CD4-positive, alpha-beta T cell (primary cell): ENCODE data around the gene PLEKHA5. TPM values are rescaled to one million over a fixed set of nuclear protein-coding genes. Genes with fewer than 3 reads are reported as not detected.

Experiments
- ATAC-seq: fragments of 200-7000 bp; cut with Tn5 transposase; one replicate; pipeline ENCODE4 v1.10.0; 2022; ENCODE audit warnings: mild to moderate bottlenecking; ENCODE audit not compliant: poor library complexity
- CTCF ChIA-PET: fragments of 350-600 bp; sonication (Branson Sonifier 250); formaldehyde crosslinking; loops from one replicate; lab custom pipeline; 2021; ENCODE audit warnings: antibody characterized with exemption, inconsistent platforms; lab: Charles Lee
- POLR2A ChIA-PET: fragments of 350-600 bp; sonication (Branson Sonifier 250); formaldehyde crosslinking; loops from one replicate; lab custom pipeline; 2021; ENCODE audit warnings: antibody characterized with exemption, inconsistent platforms; lab: Charles Lee
- DNase-seq, 14 experiments: peaks; one replicate each; pipeline ENCODE4 v3.0.0-alpha.2; 2013 to 2020; ENCODE audit warnings: mixed read lengths in 2 of 14
- H3K27ac ChIP-seq, 2 donors: one replicate each; pipeline versions ENCODE4 v1.5.1 to v1.7.0; 2013; ENCODE audit warnings: low read length in 2 of 2, low read depth in 1 of 2, mild to moderate bottlenecking in 1 of 2
- H3K27me3 ChIP-seq, 2 experiments: 1 replicate in 1 of 2; 2 replicates in 1 of 2; pipeline versions ENCODE4 v1.6.1 to v1.7.0; 2013; ENCODE audit warnings: low read length in 2 of 2, control low read depth in 1 of 2, mild to moderate bottlenecking in 1 of 2, moderate library complexity in 1 of 2; ENCODE audit not compliant: insufficient read depth in 2 of 2, control insufficient read depth in 1 of 2
- H3K36me3 ChIP-seq: one replicate; pipeline ENCODE4 v1.6.1; 2013; ENCODE audit warnings: low read length, control low read depth; ENCODE audit not compliant: insufficient read depth
- H3K4me1 ChIP-seq: one replicate; pipeline ENCODE4 v1.6.1; 2013; ENCODE audit warnings: low read length, control low read depth; ENCODE audit not compliant: insufficient read depth
- H3K4me3 ChIP-seq: one replicate; pipeline ENCODE4 v1.5.1; 2013; ENCODE audit warnings: mild to moderate bottlenecking, low read length, moderate library complexity
- H3K9me3 ChIP-seq, 2 experiments: 1 replicate in 1 of 2; 2 replicates in 1 of 2; pipeline versions ENCODE4 v1.6.1 to v1.7.0; 2013; ENCODE audit warnings: low read length in 2 of 2, mild to moderate bottlenecking in 2 of 2, control low read depth in 1 of 2, moderate library complexity in 1 of 2; ENCODE audit not compliant: control insufficient read depth in 1 of 2, insufficient read depth in 1 of 2
- H3K27ac Mint-ChIP-seq: one replicate; pipeline ENCODE4 v1.8.0; 2020; ENCODE audit warnings: mixed read lengths
- H3K27me3 Mint-ChIP-seq: one replicate; pipeline ENCODE4 v1.8.0; 2021; ENCODE audit warnings: mixed read lengths
- H3K36me3 Mint-ChIP-seq: one replicate; pipeline ENCODE4 v1.8.0; 2021; ENCODE audit warnings: low read depth, mixed read lengths
- H3K4me1 Mint-ChIP-seq: one replicate; pipeline ENCODE4 v1.8.0; 2021; ENCODE audit warnings: low read depth, mixed read lengths
- H3K4me3 Mint-ChIP-seq: one replicate; pipeline ENCODE4 v1.8.0; 2020; ENCODE audit warnings: mild to moderate bottlenecking, mixed read lengths
- H3K9me3 Mint-ChIP-seq: one replicate; pipeline ENCODE4 v1.8.0; 2020; ENCODE audit warnings: mixed read lengths
- intact Hi-C, 2 experiments: fragments of 100-400 bp; cut with DNase I in 1 of 2; cut with micrococcal nuclease in 1 of 2; formaldehyde crosslinking; loops; one replicate each; pipeline versions ENCODE4 v1.15.1 to v1.9.0; 2023 to 2025; cut with DNase I, micrococcal nuclease
- total RNA-seq, 174 experiments: library from RNA in 2 of 174; stranded (reverse) in 2 of 174; gene quantifications; one replicate each; pipeline ENCODE4 v1.2.3 and lab custom pipeline; 2021 to 2026
- TF ChIP-seq, protein P1 (sequence below): fragments of 200-600 bp; IDR thresholded peaks from one replicate; pipeline ENCODE4 v1.8.0; 2022; ENCODE audit warnings: antibody characterized with exemption, mild to moderate bottlenecking

PLEKHA5 gene
- total RNA-seq, 2 experiments from 2014 or later = 4.5 to 5.4 TPM

DNA sequence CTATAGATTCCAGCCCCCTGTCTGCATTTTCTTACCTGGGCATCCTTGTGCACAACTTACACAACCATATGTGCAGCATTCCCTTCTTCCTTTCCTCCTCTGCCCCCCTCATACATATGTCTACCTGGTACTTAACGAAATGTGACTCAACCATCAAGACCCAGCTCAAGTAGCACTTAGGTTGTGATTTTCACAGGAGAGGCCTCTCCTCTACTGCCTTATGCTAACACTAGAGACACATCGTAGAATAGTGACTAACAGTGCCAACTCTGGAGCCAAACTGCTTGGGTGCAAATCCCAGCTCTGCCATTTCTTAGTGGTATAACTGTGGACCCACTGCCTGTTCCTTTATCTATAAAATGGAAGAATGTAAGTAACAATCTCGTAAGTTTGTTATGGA is 24.1 kb upstream of the PLEKHA5 start:
- Mint-ChIP-seq H3K4me3 (no peak overlapping the region), H3K27me3 (peaks cover 4% of the 10 kb centered on the region), H3K9me3 (no peaks in the 10 kb centered on the region), H3K4me1 (no peaks in the 10 kb centered on the region), H3K36me3 (no peaks in the 10 kb centered on the region), H3K27ac (no peak overlapping the region)
- Histone ChIP-seq H3K9me3 (no peaks in the 10 kb centered on the region), H3K4me1 (no peaks in the 10 kb centered on the region), H3K27ac (no peak overlapping the region), H3K4me3 (no peak overlapping the region), H3K27me3 (no peaks in the 10 kb centered on the region), H3K36me3 (no peaks in the 10 kb centered on the region)
- intact Hi-C loops = loop anchor here in 1 of 2 experiments (10.0 kb wide), 1 partner anchor 61 kb away; no protein-coding TSS in a partner anchor
- TF ChIP-seq, protein P1, sequence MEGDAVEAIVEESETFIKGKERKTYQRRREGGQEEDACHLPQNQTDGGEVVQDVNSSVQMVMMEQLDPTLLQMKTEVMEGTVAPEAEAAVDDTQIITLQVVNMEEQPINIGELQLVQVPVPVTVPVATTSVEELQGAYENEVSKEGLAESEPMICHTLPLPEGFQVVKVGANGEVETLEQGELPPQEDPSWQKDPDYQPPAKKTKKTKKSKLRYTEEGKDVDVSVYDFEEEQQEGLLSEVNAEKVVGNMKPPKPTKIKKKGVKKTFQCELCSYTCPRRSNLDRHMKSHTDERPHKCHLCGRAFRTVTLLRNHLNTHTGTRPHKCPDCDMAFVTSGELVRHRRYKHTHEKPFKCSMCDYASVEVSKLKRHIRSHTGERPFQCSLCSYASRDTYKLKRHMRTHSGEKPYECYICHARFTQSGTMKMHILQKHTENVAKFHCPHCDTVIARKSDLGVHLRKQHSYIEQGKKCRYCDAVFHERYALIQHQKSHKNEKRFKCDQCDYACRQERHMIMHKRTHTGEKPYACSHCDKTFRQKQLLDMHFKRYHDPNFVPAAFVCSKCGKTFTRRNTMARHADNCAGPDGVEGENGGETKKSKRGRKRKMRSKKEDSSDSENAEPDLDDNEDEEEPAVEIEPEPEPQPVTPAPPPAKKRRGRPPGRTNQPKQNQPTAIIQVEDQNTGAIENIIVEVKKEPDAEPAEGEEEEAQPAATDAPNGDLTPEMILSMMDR = no peak
- ATAC-seq = no peak
- no peak for DNase-seq
- CTCF ChIA-PET = no interaction called here
- POLR2A ChIA-PET = no interaction called here

GRCh38 chr12:19107750-19108149 is 21.8 kb upstream of the PLEKHA5 start:
- DNase-seq (no peak), ATAC-seq (no peak)
- TF ChIP-seq, protein P1 = no peak
- ChIA-PET CTCF (no interaction called here), POLR2A (no interaction called here)
- intact Hi-C loops = loop anchor here in 1 of 2 experiments (10.0 kb wide), 1 partner anchor 63 kb away; no protein-coding TSS in a partner anchor
- no peak overlapping the region for H3K27ac ChIP-seq
- no peaks in the 10 kb centered on the region for H3K9me3 Mint-ChIP-seq
- H3K4me3 Mint-ChIP-seq = no peak overlapping the region
- H3K27ac Mint-ChIP-seq = no peak overlapping the region
- H3K36me3 ChIP-seq = no peaks in the 10 kb centered on the region
- H3K4me3 ChIP-seq = no peak overlapping the region
- H3K9me3 ChIP-seq = peaks cover 0 to 4% of the 10 kb centered on the region in 2 experiments
- no peaks in the 10 kb centered on the region for H3K4me1 Mint-ChIP-seq
- H3K36me3 Mint-ChIP-seq = no peaks in the 10 kb centered on the region
- no peaks in the 10 kb centered on the region for H3K4me1 ChIP-seq
- H3K27me3 ChIP-seq = no peaks in the 10 kb centered on the region
- no peaks in the 10 kb centered on the region for H3K27me3 Mint-ChIP-seq

- ATAC-seq = no peak
- H3K27me3 ChIP-seq = no peaks in the 10 kb centered on the region
- no peaks in the 10 kb centered on the region for H3K36me3 ChIP-seq
- no peaks in the 10 kb centered on the region for H3K36me3 Mint-ChIP-seq
- DNase-seq = no peak
- no peak overlapping the region for H3K27ac Mint-ChIP-seq
- H3K4me1 Mint-ChIP-seq = no peaks in the 10 kb centered on the region
- intact Hi-C loops = loop anchor here in 1 of 2 experiments (5.0 kb wide), 1 partner anchor 437 kb away; no protein-coding TSS in a partner anchor
- ChIA-PET POLR2A (no interaction called here), CTCF (no interaction called here)
- H3K9me3 Mint-ChIP-seq = no peaks in the 10 kb centered on the region
- no peak overlapping the region for H3K27ac ChIP-seq
- no peaks in the 10 kb centered on the region for H3K27me3 Mint-ChIP-seq
- peaks cover 0 to 4% of the 10 kb centered on the region in 2 experiments for H3K9me3 ChIP-seq
- no peak overlapping the region for H3K4me3 Mint-ChIP-seq
- H3K4me3 ChIP-seq = no peak overlapping the region
- no peaks in the 10 kb centered on the region for H3K4me1 ChIP-seq
- TF ChIP-seq, protein P1 = no peak
These were observed 19.2 kb upstream of the PLEKHA5 start for GRCh38 chr12:19110221-19110940.
